H1 (cell line): ENCODE data around the gene PHLPP1. TPM values are rescaled to one million over a fixed set of nuclear protein-coding genes. Genes with fewer than 3 reads are reported as not detected.

ENCODE experiments used
- BCL11A ChIP-seq, 2 experiments: IDR thresholded peaks; one replicate each; pipeline ENCODE4 v1.6.1; 2011; ENCODE audit warnings: low read depth in 2 of 2, low read length in 2 of 2, mild to moderate bottlenecking in 2 of 2
- KDM1A ChIP-seq: fragments of 200-600, 300-600 bp; sonication (generic); IDR thresholded peaks from 2 replicates; pipeline ENCODE4 v1.7.1; 2016; ENCODE audit warnings: mild to moderate bottlenecking, low read length, borderline replicate concordance
- SIRT6 ChIP-seq: IDR thresholded peaks from one replicate; pipeline ENCODE4 v1.7.1; 2012; ENCODE audit warnings: low read length, inconsistent platforms
- polyA plus RNA-seq, 7 experiments: library from polyadenylated mRNA; depleted of rRNA in 3 of 7; stranded (reverse) in 5 of 7; unstranded in 2 of 7; fragments of >200 nt in 5 of 7; fragments of 200-250 nt in 2 of 7; gene quantifications; 1 replicate in 5 of 7; 2 replicates in 1 of 7; 4 replicates in 1 of 7; pipeline versions ENCODE4 v1.2.1 to v1.2.3, GENCODE V29; 2011 to 2013; ENCODE audit warnings: missing spikeins in 2 of 7, mixed read lengths in 2 of 7
- total RNA-seq: library from RNA; stranded (reverse); fragmentation: NEBNext Ultra II Directional; extraction: Animal tissue kit (Norgen Biotek cat#: 25700); gene quantifications from 2 replicates; pipeline ENCODE4 v1.2.1, GENCODE V29; 2021

The PHLPP1 gene
- total and polyA plus RNA-seq, 2 of the 8 experiments (the other 6 are each of a cell fraction or from before 2014, with no cell fraction given), result 28.0 to 66.3 TPM

DNA sequence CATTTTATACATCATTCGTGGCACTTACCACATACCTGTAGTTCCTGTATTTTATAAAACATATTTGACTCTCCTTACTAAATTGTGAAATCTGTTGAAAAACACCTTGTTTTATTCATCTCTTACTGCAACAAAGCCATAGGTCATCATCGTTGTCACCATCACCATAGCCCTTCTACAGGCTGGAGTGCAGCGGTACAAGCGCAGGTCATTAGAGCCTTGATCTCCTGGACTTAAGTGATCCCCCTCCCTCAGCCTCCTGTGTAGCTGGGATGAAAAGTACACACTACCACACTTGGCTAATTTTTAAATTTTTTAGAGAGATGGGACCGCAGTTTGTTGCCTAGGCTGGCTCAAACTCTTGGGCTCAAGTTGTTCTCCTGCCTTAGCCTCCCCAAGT lies 184.2 kb downstream of the PHLPP1 start (continued):
- TF ChIP-seq KDM1A (no peak), SIRT6 (no peak), BCL11A (IDR thresholded peaks at IDR 0.05; ENCODE audit: low read depth in 2 of 2, low read length in 2 of 2) (no peak)
